ENCODE data around the gene CAPN2. TPM values are rescaled to one million over a fixed set of nuclear protein-coding genes. Genes with fewer than 3 reads are reported as not detected.
A peak's percentile ranks its signal among the peaks of the same experiment; 100 is the strongest.

The CAPN2 gene
- total RNA-seq, 4 donors from 2014 or later = 33.6 to 87.6 (median 44.0) TPM

DNA sequence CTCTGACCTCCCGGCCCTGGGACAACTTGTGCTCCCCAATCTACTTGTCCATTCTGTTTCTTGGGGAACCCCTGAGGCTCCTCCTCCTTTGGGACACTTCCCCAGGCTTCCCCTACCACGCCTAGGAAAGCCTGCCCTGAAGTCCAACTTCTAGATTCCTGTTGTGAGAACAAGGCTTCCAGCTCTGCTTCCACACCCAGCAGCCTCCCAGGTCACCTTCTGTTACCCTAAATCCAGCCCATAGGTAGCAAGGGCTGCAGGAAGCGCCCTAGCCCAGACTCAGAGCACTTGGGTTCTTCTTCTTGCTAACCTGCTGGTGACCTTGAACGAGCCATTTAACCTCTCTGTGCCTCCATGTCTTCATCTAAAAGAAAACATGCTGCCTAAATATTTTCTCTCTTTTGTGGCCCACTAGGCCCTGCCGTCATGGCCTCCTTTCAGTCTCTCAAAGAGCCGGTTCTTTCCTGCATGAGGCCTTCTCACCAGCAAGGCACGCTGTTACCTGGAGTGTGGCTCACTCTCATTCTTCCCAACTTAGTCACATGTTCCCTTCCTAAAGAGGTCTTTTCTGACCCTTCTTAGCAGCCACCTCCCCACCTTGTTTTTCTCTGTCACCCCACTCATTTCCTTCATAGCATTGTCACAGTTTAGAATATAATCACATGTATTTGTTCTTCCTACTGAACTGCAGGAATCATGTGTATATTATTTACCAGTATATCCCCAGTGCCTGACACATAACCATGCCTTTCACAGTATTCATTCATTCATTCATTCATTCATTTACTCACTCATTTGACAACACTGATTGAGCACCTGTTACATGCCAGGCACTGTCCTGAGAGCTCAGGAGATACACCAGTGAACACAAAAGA, 1.4 kb downstream of the CAPN2 start:
- 31% methylated on average over 7 of the region's 7 CpGs for WGBS
- Histone ChIP-seq H3K4me3 (peak overlapping the region; percentile 60), H3K27me3 (no peaks in the 10 kb centered on the region), H3K27ac (peak overlapping the region; percentile 91), H3K9me3 (no peaks in the 10 kb centered on the region), H3K36me3 (peaks cover 12% of the 10 kb centered on the region), H3K4me1 (peaks cover 55% of the 10 kb centered on the region)
- TF ChIP-seq POLR2AphosphoS5 (IDR thresholded peaks at IDR 0.05) (no peak), EP300 (IDR thresholded peaks at IDR 0.05) (no peak), POLR2A (IDR thresholded peaks at IDR 0.05) (no peak)
- TF ChIP-seq, protein P1, sequence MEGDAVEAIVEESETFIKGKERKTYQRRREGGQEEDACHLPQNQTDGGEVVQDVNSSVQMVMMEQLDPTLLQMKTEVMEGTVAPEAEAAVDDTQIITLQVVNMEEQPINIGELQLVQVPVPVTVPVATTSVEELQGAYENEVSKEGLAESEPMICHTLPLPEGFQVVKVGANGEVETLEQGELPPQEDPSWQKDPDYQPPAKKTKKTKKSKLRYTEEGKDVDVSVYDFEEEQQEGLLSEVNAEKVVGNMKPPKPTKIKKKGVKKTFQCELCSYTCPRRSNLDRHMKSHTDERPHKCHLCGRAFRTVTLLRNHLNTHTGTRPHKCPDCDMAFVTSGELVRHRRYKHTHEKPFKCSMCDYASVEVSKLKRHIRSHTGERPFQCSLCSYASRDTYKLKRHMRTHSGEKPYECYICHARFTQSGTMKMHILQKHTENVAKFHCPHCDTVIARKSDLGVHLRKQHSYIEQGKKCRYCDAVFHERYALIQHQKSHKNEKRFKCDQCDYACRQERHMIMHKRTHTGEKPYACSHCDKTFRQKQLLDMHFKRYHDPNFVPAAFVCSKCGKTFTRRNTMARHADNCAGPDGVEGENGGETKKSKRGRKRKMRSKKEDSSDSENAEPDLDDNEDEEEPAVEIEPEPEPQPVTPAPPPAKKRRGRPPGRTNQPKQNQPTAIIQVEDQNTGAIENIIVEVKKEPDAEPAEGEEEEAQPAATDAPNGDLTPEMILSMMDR (IDR thresholded peaks at IDR 0.05) = no peak
- no peak for DNase-seq (ENCODE audit: low spot score in 2 of 2)

DNA sequence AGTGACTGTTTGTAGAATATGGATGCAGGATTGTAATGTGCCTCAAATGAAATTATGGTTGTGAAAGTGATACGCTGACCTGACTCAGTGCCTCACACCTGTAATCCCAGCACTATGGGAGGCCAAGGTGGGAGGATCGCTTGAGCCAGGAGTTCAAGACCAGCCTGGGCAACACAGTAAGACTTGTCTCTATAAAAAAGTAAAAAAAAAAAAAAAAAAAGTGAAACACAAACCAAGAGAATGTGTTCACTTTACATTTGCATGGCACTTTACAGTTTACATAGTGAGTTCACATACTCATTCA, 2.0 kb downstream of the CAPN2 start:
- H3K4me1 ChIP-seq = peaks cover 55% of the 10 kb centered on the region
- WGBS = 97% methylated on average over 2 of the region's 2 CpGs
- H3K36me3 ChIP-seq = peaks cover 17% of the 10 kb centered on the region
- no peak for TF ChIP-seq POLR2AphosphoS5 (IDR thresholded peaks at IDR 0.05)
- TF ChIP-seq, protein P1 (IDR thresholded peaks at IDR 0.05) = no peak
- TF ChIP-seq POLR2A (IDR thresholded peaks at IDR 0.05) = no peak
- TF ChIP-seq EP300 (IDR thresholded peaks at IDR 0.05) = no peak
- H3K4me3 ChIP-seq = no peak overlapping the region
- no peaks in the 10 kb centered on the region for H3K9me3 ChIP-seq
- H3K27me3 ChIP-seq = no peaks in the 10 kb centered on the region
- no peak for DNase-seq (ENCODE audit: low spot score in 2 of 2)
- no peak overlapping the region for H3K27ac ChIP-seq

DNA sequence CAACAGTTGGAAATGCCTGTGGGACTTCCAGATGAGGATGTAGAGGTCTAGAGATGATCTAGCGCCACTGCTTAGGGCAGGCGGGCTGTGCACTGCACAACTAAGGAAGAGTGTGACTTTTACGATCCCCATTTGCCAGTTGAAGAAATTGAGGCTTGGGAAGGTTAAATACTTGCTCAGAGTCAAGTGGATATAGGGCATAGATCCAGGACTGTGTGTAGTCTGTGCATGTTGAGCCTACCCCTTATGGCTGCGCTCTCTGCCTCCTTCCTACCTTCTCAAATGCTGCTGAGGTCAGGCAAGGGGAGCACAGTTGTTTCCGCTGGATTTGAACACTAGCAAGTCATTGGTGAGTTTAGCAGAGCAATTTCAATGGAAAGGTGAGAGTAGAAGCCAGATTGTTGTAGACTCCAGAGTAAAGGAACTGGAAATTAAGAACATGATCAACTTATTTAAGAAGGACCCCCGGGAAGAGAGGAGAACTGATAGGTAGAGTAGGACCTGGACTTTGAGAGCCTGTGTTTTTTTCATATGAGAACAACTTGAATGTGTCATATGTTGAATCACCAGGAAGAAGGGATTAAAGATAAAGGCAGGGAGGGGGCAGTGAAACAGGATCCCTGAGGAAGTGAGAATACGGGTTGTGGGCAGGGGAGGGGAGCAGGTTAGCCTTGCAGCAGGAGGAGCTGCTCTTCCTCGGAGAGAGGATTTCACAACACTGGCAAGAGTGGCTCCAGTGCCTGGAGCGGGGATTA, 2.7 kb downstream of the CAPN2 start:
- WGBS = 66% methylated on average over 9 of the region's 9 CpGs
- H3K9me3 ChIP-seq = no peaks in the 10 kb centered on the region
- peaks cover 24% of the 10 kb centered on the region for H3K36me3 ChIP-seq
- no peaks in the 10 kb centered on the region for H3K27me3 ChIP-seq
- H3K27ac ChIP-seq = no peak overlapping the region
- peaks cover 59% of the 10 kb centered on the region for H3K4me1 ChIP-seq
- no peak for DNase-seq (ENCODE audit: low spot score in 2 of 2)
- H3K4me3 ChIP-seq = no peak overlapping the region
- no peak for TF ChIP-seq POLR2A (IDR thresholded peaks at IDR 0.05)
- TF ChIP-seq, protein P1 (IDR thresholded peaks at IDR 0.05) = no peak
- TF ChIP-seq EP300 (IDR thresholded peaks at IDR 0.05) = no peak
- TF ChIP-seq POLR2AphosphoS5 (IDR thresholded peaks at IDR 0.05) = no peak

DNA sequence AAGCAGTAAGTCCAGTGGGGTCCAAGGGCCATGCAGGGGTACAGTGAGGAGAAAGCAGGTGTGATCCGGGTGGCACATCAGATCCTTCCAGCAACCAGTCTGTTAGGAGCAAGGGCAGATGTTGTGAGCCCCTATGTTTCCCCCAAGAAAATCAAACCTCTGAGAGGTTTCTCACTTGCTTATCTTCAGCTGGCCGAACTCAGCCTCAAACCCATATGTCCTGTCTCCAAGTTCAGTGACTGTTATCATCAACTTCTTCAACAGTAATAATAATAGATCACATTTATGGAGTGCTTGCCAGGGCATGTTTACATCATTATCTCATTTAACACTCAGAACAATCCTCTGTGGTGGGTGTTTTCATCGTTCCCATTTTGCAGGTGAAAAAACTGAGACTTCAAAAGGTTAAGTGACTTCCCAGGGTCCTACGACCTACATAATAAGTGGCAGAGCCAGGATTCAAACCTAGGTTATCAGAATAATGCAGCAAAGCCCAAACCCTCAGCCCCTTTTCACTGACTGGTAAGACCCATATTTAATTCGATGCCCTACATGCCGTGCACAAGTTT, 3.3 kb downstream of the CAPN2 start:
- H3K4me1 ChIP-seq = peaks cover 63% of the 10 kb centered on the region
- H3K27me3 ChIP-seq = no peaks in the 10 kb centered on the region
- H3K9me3 ChIP-seq = no peaks in the 10 kb centered on the region
- TF ChIP-seq POLR2A (IDR thresholded peaks at IDR 0.05) = no peak
- WGBS = 71% methylated on average over 6 of the region's 6 CpGs
- H3K36me3 ChIP-seq = peaks cover 24% of the 10 kb centered on the region
- peak overlapping the region; percentile 21 for H3K27ac ChIP-seq
- peak overlapping the region; percentile 2 for H3K4me3 ChIP-seq
- no peak for DNase-seq (ENCODE audit: low spot score in 2 of 2)

DNA sequence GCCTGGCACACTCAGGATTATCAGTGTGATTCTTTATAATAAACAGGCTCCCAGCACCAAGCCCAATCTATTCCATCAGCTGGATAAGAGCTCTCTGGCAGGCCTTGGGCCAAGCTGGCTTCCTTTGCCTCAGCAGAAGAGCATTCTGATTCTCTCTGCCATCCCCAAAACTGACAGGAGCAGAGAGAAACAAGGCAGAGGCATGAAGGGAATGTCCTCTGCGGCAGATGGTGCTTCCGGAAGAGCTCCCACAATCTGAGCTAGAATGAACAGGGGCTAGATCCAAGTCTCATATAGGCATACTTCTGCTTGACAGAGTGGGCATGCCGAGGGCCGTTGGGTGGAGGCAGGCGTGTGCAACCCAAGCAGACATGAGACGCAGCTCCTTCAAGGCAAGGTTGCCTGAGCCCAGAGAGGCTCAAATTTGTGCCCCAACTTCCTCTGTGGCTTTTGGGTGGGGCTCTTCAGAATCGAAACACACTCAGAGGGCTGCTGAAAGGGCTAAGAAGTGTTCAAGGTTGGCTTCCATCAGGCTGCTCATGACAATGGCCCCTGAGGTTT, 4.0 kb downstream of the CAPN2 start:
- Histone ChIP-seq H3K4me1 (peaks cover 69% of the 10 kb centered on the region), H3K9me3 (no peaks in the 10 kb centered on the region), H3K27me3 (no peaks in the 10 kb centered on the region), H3K36me3 (peaks cover 31% of the 10 kb centered on the region), H3K27ac (peak overlapping the region; percentile 21), H3K4me3 (peak overlapping the region; percentile 2)
- DNase-seq (ENCODE audit: low spot score in 2 of 2) = no peak
- 44% methylated on average over 6 of the region's 7 CpGs for WGBS
- TF ChIP-seq POLR2A (IDR thresholded peaks at IDR 0.05) (no peak), POLR2AphosphoS5 (IDR thresholded peaks at IDR 0.05) (no peak), EP300 (IDR thresholded peaks at IDR 0.05) (no peak)
- TF ChIP-seq, protein P1 (IDR thresholded peaks at IDR 0.05) = no peak

Measured in suprapubic skin (tissue), 4 donors.